SH-SY5Y (cell line): ENCODE measurements around the gene PRDM15.

Source experiments
- GATA2 ChIP-seq: IDR thresholded peaks from 2 replicates; pipeline ENCODE4 v1.6.1; 2011; ENCODE audit warnings: mild to moderate bottlenecking, low read depth, low read length
- GATA3 ChIP-seq: IDR thresholded peaks from 2 replicates; pipeline ENCODE4 v1.6.1; 2011; ENCODE audit warnings: low read depth, mild to moderate bottlenecking, low read length, moderate library complexity

GRCh38 chr21:41763398-41763931 is 115.7 kb downstream of the PRDM15 start:
- TF ChIP-seq GATA3: no peak
- TF ChIP-seq GATA2: no peak
